Measurements from ENCODE around the gene MRPS14.
A peak's percentile ranks its signal among the peaks of the same experiment; 100 is the strongest.

MRPS14 gene

GRCh38 chr1:174971466-174971865 lies 51.8 kb downstream of the MRPS14 start:
- Histone ChIP-seq H3K4me3 (no peak overlapping the region), H3K36me3 (peaks cover 0 to 5% (median 3%) of the 10 kb centered on the region in 3 donors), H3K9me3 (no peaks in the 10 kb centered on the region), H3K27ac (no peak overlapping the region), H3K4me1 (peaks cover 0 to 37% (median 14%) of the 10 kb centered on the region in 4 donors), H3K27me3 (no peaks in the 10 kb centered on the region)
- intact Hi-C loops (cut with DNase I; ENCODE audit: low total_unique reads), result no loop called here
- DNase-seq, result no peak
- no peak for TF ChIP-seq CTCF (IDR thresholded peaks at IDR 0.05)

DNA sequence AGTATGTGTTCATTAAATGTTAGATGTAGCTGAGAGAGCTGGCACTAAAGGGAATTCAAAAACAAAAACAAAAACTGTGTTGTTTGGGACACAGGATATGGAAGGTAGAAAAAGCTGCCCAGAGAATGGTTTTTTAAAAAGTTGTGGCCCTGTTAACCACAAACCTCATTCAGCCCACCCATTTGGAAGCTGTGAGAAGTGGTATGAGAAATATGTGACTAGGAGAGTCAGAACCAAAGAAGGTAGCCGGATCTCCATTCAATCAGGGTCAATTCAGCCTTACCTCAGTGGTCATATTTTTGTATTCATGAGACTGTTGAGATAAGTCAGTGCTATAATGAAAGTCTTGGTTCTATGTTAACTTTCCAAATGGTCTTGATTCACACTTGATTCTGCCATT lies 53.2 kb downstream of the MRPS14 start:
- no peaks in the 10 kb centered on the region for H3K27me3 ChIP-seq
- H3K36me3 ChIP-seq, result peaks cover 0 to 5% (median 3%) of the 10 kb centered on the region in 3 donors
- H3K4me1 ChIP-seq, result peaks cover 0 to 52% (median 26%) of the 10 kb centered on the region in 4 donors
- TF ChIP-seq CTCF (IDR thresholded peaks at IDR 0.05), result no peak
- no peaks in the 10 kb centered on the region for H3K9me3 ChIP-seq
- H3K27ac ChIP-seq, result no peak overlapping the region
- no peak for DNase-seq
- no peak overlapping the region for H3K4me3 ChIP-seq
- intact Hi-C loops (cut with DNase I; ENCODE audit: low total_unique reads), result no loop called here

- no peak for DNase-seq
- intact Hi-C loops (cut with DNase I; ENCODE audit: low total_unique reads), result no loop called here
- no peaks in the 10 kb centered on the region for H3K9me3 ChIP-seq
- H3K27me3 ChIP-seq, result no peaks in the 10 kb centered on the region
- H3K27ac ChIP-seq, result peak overlapping the region; percentile 69 to 75
- peaks cover 0 to 64% (median 34%) of the 10 kb centered on the region in 4 donors for H3K4me1 ChIP-seq
- no peaks in the 10 kb centered on the region for H3K36me3 ChIP-seq
- no peak overlapping the region for H3K4me3 ChIP-seq
- no peak for TF ChIP-seq CTCF (IDR thresholded peaks at IDR 0.05)
Observed at GRCh38 chr1:174968750-174969244, 54.4 kb downstream of the MRPS14 start.

DNA sequence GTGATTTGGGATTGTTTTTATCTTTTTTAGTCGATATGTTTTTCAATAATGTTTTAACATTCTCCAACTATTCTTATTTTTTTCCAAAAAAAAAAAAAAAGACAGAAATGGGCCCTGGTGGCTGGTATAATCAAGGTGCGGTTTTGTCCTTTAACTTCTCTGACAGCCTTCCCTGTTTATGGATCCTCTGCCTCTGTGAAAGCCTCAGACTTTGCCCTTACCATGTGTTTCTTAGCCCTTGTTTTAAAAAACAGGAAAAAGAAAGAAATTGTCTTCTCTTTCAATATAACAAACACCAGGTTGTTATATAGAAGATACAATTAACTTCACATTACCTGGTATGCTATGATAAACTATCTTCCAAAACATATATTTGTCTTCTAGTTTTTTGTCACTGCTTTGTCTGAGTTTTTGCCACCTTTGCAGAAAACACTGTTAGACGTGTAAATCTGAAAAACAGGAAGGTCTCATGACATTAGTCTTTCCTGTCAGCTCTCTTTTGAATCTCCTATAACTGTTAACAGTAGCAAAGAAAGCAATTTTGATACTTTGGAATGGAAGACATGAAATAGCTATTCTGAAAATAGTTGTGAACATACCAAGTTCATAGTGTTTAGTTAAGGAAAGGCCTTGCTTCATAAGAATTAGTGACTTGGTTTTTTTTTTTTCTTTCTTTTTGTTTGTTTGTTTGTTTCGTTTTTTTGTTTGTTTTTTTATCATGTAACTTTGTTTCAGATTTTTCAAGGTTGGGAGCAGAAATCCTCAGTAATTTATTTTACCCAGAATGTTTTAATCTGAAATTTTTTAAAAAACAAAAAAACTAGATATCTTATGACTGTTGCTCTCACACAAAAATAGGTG lies 55.1 kb downstream of the MRPS14 start:
- no peaks in the 10 kb centered on the region for H3K27me3 ChIP-seq
- H3K36me3 ChIP-seq, result no peaks in the 10 kb centered on the region
- intact Hi-C loops (cut with DNase I; ENCODE audit: low total_unique reads), result no loop called here
- H3K4me3 ChIP-seq, result no peak overlapping the region
- peaks cover 0 to 71% (median 39%) of the 10 kb centered on the region in 4 donors for H3K4me1 ChIP-seq
- no peak for DNase-seq
- TF ChIP-seq CTCF (IDR thresholded peaks at IDR 0.05), result no peak
- H3K9me3 ChIP-seq, result no peaks in the 10 kb centered on the region
- peak overlapping the region; percentile 68 to 75 for H3K27ac ChIP-seq

GRCh38 chr1:174966008-174966572 lies 57.1 kb downstream of the MRPS14 start:
- TF ChIP-seq CTCF (IDR thresholded peaks at IDR 0.05), result no peak
- Histone ChIP-seq H3K36me3 (no peaks in the 10 kb centered on the region), H3K4me1 (peaks cover 0 to 76% (median 40%) of the 10 kb centered on the region in 4 donors), H3K27me3 (no peaks in the 10 kb centered on the region), H3K27ac (peak overlapping the region; percentile 68 to 75), H3K4me3 (no peak overlapping the region), H3K9me3 (no peaks in the 10 kb centered on the region)
- no peak for DNase-seq
- intact Hi-C loops (cut with DNase I; ENCODE audit: low total_unique reads), result no loop called here

All from tibial artery (tissue), 4 donors.